Gastrocnemius medialis (tissue), 4 donors: ENCODE results near the gene SAMHD1. TPM values are rescaled to one million over a fixed set of nuclear protein-coding genes. Genes with fewer than 3 reads are reported as not detected.
A peak's percentile ranks its signal among the peaks of the same experiment; 100 is the strongest.
"Not testable (repeated sequence)": the region's sequence is repeated elsewhere in the genome, so short reads cannot be mapped to it uniquely, and the experiment has no call there.

Source experiments
- ATAC-seq, 2 donors: fragments of 150-250 bp; one replicate each; pipeline ENCODE4 v1.9.1; 2016
- DNase-seq, 2 donors: peaks; one replicate each; pipeline ENCODE4 v3.0.0-alpha.2; 2019
- H3K27ac ChIP-seq, 4 donors: fragments of 200-600 bp; sonication (generic); 1 replicate in 1 of 4; 2 replicates in 3 of 4; pipeline ENCODE4 v1.5.1; 2016 to 2018; ENCODE audit warnings: mild to moderate bottlenecking in 2 of 4, moderate library complexity in 1 of 4
- H3K27me3 ChIP-seq, 3 donors: fragments of 200-600 bp; sonication (generic) in 2 of 3; 1 replicate in 1 of 3; 2 replicates in 2 of 3; pipeline versions ENCODE4 v1.5.1 to v1.6.0; 2016 to 2019; ENCODE audit warnings: mild to moderate bottlenecking in 1 of 3, moderate library complexity in 1 of 3
- H3K36me3 ChIP-seq, 2 donors: fragments of 200-600 bp; sonication (generic) in 1 of 2; one replicate each; pipeline ENCODE4 v1.5.1; 2017 to 2018
- H3K4me1 ChIP-seq, 2 donors: fragments of 200-600 bp; sonication (generic) in 1 of 2; one replicate each; pipeline ENCODE4 v1.5.1; 2016 to 2017; ENCODE audit warnings: mild to moderate bottlenecking in 2 of 2
- H3K4me3 ChIP-seq, 4 donors: fragments of 200-600 bp; sonication (generic) in 3 of 4; 1 replicate in 1 of 4; 2 replicates in 3 of 4; pipeline ENCODE4 v1.5.1; 2016 to 2019; ENCODE audit warnings: mild to moderate bottlenecking in 2 of 4
- H3K9me3 ChIP-seq, 3 donors: fragments of 200-600 bp; sonication (generic) in 2 of 3; 1 replicate in 1 of 3; 2 replicates in 2 of 3; pipeline ENCODE4 v1.5.1; 2016 to 2019
- POLR2A ChIP-seq, 2 donors: fragments of 450-650 bp; IDR thresholded peaks; one replicate each; pipeline ENCODE4 v1.6.1; 2017; ENCODE audit warnings: antibody characterized with exemption in 2 of 2, mild to moderate bottlenecking in 2 of 2, moderate library complexity in 2 of 2
- in situ Hi-C, 4 donors: fragments of 200-750 bp; cut with MboI; loops; one replicate each; pipeline versions ENCODE4 v1.15.0 to v1.8.0; 2017; ENCODE audit warnings: low sequenced_read_pairs in 4 of 4
- intact Hi-C: fragments of 100-400 bp; cut with DNase I; formaldehyde crosslinking; loops from one replicate; pipeline ENCODE4 v1.15.1; 2023; ENCODE audit warnings: low total_unique reads
- total RNA-seq, 4 donors: library from RNA; depleted of rRNA; stranded (reverse); fragments of >200 nt; gene quantifications; one replicate each; pipeline versions ENCODE4 v1.1.0 to v1.2.3, GENCODE V29; 2016
- TF ChIP-seq, protein P1 (sequence below), 5 experiments: fragments of 450-650 bp in 3 of 5; fragments of 200-600 bp in 2 of 5; sonication (generic) in 2 of 5; IDR thresholded peaks in 4 of 5; conservative IDR thresholded peaks in 1 of 5; 1 replicate in 4 of 5; 2 replicates in 1 of 5; pipeline ENCODE4 v1.5.1; 2016 to 2019; ENCODE audit warnings: antibody characterized with exemption in 5 of 5, mild to moderate bottlenecking in 3 of 5, moderate library complexity in 3 of 5

The SAMHD1 gene
- total RNA-seq, 4 donors from 2014 or later, result 37.5 to 84.1 (median 69.4) TPM

DNA sequence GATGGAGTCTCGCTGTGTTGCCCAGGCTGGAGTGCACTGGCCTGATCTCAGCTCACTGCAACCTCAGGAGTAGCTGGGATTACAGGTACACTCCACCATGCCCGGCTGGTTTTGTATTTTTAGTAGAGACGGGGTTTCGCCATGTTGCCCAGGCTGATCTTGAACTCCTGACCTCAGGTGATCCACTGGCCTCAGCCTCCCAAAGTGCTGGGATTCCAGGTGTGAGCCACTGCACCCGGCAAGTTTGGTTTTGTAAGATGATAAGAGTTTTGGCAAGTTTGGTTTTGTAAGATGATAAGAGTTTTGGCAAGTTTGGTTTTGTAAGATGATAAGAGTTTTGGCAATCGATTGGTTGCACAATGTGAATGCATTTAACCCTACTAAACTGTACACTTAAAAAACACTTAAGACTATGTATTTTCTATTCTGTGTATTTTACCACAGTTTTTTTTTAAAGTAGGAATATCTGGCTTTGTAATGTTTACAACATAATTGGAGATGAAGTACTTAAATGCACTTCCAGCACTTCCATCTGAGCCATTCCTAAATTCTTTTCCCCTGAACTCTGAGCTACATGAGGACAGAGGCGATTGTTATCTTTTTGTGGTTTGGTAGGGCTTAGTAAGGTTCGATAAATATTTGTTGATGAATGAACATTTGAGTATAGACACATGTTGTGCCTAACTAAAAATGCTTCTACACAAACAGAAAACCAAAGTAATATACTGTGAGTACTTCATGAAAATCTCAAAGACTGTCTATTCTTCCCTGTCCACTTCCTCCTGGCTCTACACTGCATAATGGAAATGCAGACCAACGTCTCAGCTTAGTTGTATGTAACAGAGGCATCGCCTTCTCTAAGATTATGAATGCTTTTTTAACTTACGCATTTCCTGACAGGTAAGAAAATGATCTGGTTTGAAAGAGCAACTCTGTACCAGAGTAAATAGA is 18.8 kb downstream of the SAMHD1 start:
- Histone ChIP-seq H3K27me3 (no peaks in the 10 kb centered on the region), H3K36me3 (peaks cover 4 to 35% of the 10 kb centered on the region in 2 donors), H3K4me1 (peaks cover 21 to 32% of the 10 kb centered on the region in 2 donors), H3K27ac (peak overlapping the region in 2 of 4 donors; percentile 47 to 50), H3K9me3 (no peaks in the 10 kb centered on the region), H3K4me3 (no peak overlapping the region)
- TF ChIP-seq POLR2A (IDR thresholded peaks at IDR 0.05), result no peak
- TF ChIP-seq, protein P1, sequence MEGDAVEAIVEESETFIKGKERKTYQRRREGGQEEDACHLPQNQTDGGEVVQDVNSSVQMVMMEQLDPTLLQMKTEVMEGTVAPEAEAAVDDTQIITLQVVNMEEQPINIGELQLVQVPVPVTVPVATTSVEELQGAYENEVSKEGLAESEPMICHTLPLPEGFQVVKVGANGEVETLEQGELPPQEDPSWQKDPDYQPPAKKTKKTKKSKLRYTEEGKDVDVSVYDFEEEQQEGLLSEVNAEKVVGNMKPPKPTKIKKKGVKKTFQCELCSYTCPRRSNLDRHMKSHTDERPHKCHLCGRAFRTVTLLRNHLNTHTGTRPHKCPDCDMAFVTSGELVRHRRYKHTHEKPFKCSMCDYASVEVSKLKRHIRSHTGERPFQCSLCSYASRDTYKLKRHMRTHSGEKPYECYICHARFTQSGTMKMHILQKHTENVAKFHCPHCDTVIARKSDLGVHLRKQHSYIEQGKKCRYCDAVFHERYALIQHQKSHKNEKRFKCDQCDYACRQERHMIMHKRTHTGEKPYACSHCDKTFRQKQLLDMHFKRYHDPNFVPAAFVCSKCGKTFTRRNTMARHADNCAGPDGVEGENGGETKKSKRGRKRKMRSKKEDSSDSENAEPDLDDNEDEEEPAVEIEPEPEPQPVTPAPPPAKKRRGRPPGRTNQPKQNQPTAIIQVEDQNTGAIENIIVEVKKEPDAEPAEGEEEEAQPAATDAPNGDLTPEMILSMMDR (IDR thresholded peaks at IDR 0.05 in 4 of 5, conservative IDR thresholded peaks at IDR 0.05 in 1 of 5), result no peak
- ATAC-seq (peak in 1 of 2 donors; percentile 31), DNase-seq (no peak)
- in situ Hi-C loops, result no loop called here
- intact Hi-C loops, result no loop called here

DNA sequence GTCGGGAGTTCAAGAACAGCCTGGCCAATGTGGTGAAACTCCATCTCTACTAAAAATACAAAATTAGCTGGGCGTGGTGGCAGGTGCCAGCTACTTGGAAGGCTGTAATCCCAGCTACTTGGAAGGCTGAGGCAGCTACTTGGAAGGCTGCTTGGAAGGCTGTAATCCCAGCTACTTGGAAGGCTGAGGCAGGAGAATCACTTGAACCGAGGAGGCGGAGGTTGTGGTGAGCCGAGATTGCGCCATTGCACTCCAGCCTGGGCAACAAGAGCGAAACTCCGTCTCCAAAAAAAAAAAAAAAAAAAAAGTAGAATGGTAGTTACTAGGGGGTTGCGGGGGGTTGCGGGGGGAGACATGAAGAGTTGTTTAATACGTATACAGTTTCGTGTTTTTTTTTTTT is 19.4 kb downstream of the SAMHD1 start:
- H3K27me3 ChIP-seq, intact Hi-C loops, in situ Hi-C loops, H3K9me3 ChIP-seq, H3K4me3 ChIP-seq: not testable (repeated sequence)
- Histone ChIP-seq H3K27ac (peak overlapping the region in 2 of 4 donors; percentile 47 to 49), H3K4me1 (peaks cover 14 to 25% of the 10 kb centered on the region in 2 donors), H3K36me3 (peaks cover 4 to 39% of the 10 kb centered on the region in 2 donors)
- DNase-seq (peak in 1 of 2 donors; percentile 75), ATAC-seq (peak; percentile 50 to 92)

DNA sequence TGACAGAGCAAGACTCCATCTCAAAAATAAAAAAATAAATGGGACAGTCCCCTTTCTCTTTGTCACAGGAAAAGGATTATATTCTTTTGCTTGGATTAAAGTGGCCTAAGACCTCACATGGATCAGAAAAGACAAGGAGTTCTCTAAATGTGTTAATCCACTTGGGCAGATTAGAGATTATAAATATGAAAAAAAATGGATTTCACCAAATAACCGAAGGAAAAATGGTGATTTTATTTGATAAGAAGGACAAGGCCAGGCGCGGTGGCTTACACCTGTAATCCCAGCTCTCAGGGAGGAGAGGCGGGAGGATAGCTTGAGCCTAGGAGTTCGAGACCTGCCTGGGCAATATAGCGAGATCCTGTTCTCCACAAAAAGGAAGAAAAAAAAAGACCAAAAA is 21.8 kb downstream of the SAMHD1 start:
- DNase-seq, result no peak
- H3K36me3 ChIP-seq, result peaks cover under 1 to 56% of the 10 kb centered on the region in 2 donors
- H3K27ac ChIP-seq, result no peak overlapping the region
- in situ Hi-C loops, result no loop called here
- H3K9me3 ChIP-seq, result no peaks in the 10 kb centered on the region
- no peak overlapping the region for H3K4me3 ChIP-seq
- ATAC-seq, result no peak
- TF ChIP-seq POLR2A (IDR thresholded peaks at IDR 0.05), result no peak
- TF ChIP-seq, protein P1 (IDR thresholded peaks at IDR 0.05 in 4 of 5, conservative IDR thresholded peaks at IDR 0.05 in 1 of 5), result no peak
- intact Hi-C loops, result no loop called here
- no peaks in the 10 kb centered on the region for H3K27me3 ChIP-seq
- peaks cover 5 to 11% of the 10 kb centered on the region in 2 donors for H3K4me1 ChIP-seq

DNA sequence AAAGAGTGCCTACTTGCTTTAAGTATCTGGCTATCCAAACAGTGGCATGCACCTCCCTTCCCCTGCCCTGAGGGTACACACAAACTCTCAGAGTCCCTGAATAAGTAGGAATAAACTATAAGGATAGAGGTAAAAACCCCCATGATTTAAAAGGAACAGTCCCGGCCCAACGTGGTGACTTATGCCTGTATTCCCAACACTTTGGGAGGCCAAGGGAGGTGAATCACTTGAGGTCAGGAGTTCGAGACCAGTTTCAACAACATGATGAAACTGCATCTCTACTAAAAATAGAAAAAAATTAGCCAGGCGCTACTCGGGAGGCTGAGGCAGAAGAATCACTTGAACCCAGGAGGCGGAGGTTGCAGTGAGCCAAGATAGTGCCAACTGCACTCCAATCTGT is 22.2 kb downstream of the SAMHD1 start:
- in situ Hi-C loops, result no loop called here
- intact Hi-C loops, result no loop called here
- Histone ChIP-seq H3K27me3 (no peaks in the 10 kb centered on the region), H3K27ac (no peak overlapping the region), H3K4me1 (peaks cover 5 to 11% of the 10 kb centered on the region in 2 donors), H3K36me3 (peaks cover 0 to 54% of the 10 kb centered on the region in 2 donors), H3K4me3 (no peak overlapping the region), H3K9me3 (no peaks in the 10 kb centered on the region)
- DNase-seq (no peak), ATAC-seq (no peak)
- TF ChIP-seq POLR2A (IDR thresholded peaks at IDR 0.05), result no peak
- TF ChIP-seq, protein P1 (IDR thresholded peaks at IDR 0.05 in 4 of 5, conservative IDR thresholded peaks at IDR 0.05 in 1 of 5), result no peak

DNA sequence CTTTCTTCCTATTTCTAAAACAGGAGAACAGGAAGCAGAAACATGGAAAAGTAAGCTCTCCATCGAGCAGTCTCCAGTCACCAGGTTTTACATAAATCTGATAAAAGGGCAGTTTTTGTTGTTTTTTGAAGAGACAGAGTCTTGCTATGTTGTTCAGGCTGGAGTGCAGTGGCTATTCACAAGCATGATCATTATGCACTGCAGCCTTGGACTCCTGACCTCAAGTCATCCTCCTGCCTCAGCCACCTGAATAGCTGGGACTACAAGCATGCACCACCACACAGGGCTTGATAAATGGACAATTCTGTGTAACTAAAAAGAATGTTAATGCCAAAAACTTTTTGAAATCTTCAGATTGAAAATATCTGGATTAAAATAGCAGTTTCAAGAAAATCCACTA is 23.8 kb downstream of the SAMHD1 start:
- no peak overlapping the region for H3K27ac ChIP-seq

More for the DNA sequence above, 23.8 kb downstream of the SAMHD1 start:
- intact Hi-C loops, result no loop called here
- Histone ChIP-seq H3K4me3 (no peak overlapping the region), H3K9me3 (no peaks in the 10 kb centered on the region), H3K4me1 (peaks cover 5 to 8% of the 10 kb centered on the region in 2 donors), H3K36me3 (peaks cover 0 to 58% of the 10 kb centered on the region in 2 donors), H3K27me3 (no peaks in the 10 kb centered on the region)
- in situ Hi-C loops, result no loop called here
- DNase-seq, result no peak
- ATAC-seq, result no peak
- TF ChIP-seq POLR2A (IDR thresholded peaks at IDR 0.05), result no peak
- TF ChIP-seq, protein P1 (IDR thresholded peaks at IDR 0.05 in 4 of 5, conservative IDR thresholded peaks at IDR 0.05 in 1 of 5), result no peak
